Epithelial cell of esophagus (primary cell): ENCODE measurements around the gene NPBWR2.

Source experiments
- DNase-seq: peaks from one replicate; pipeline ENCODE4 v3.0.0; 2010; ENCODE audit warnings: low read depth
- H3K4me3 ChIP-seq: 2 replicates; pipeline ENCODE4 v1.5.1; 2011; ENCODE audit warnings: mild to moderate bottlenecking, low read length, control low read depth
- CTCF ChIP-seq: IDR thresholded peaks from 2 replicates; pipeline ENCODE4 v1.5.1; 2011; ENCODE audit warnings: low read depth, mild to moderate bottlenecking, low read length, control low read depth, inconsistent platforms; ENCODE audit not compliant: insufficient read depth; ENCODE audit errors: missing control alignments

The NPBWR2 gene

GRCh38 chr20:64076061-64076997 lies 31.0 kb downstream of the NPBWR2 start:
- TF ChIP-seq CTCF, result no peak
- no peak overlapping the region for H3K4me3 ChIP-seq

GRCh38 chr20:64075556-64075955 lies 31.8 kb downstream of the NPBWR2 start:
- no peak for TF ChIP-seq CTCF
- DNase-seq, result no peak
- H3K4me3 ChIP-seq, result no peak overlapping the region

More at GRCh38 chr20:64076061-64076997, 31.0 kb downstream of the NPBWR2 start:
- DNase-seq, result no peak

DNA sequence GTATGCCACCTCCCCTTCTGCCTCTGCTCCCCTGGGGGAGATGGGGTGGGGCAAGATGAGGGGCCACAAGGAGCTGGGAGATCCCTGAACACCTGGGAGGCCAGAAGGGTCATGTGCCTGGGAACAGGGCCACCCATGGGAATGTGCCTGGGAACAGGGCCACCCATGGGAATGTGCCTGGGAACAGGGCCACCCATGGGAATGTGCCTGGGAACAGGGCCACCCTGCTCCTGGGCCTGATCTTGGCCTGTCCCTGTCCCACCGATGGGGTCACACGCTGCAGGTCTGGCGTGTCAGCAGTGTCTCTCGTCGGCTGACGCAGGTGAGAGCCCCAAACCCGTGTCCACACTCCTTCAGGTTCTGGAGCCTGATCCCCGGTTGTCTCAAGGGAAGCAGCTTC lies 32.4 kb downstream of the NPBWR2 start:
- H3K4me3 ChIP-seq, result no peak overlapping the region
- TF ChIP-seq CTCF, result no peak
- no peak for DNase-seq

DNA sequence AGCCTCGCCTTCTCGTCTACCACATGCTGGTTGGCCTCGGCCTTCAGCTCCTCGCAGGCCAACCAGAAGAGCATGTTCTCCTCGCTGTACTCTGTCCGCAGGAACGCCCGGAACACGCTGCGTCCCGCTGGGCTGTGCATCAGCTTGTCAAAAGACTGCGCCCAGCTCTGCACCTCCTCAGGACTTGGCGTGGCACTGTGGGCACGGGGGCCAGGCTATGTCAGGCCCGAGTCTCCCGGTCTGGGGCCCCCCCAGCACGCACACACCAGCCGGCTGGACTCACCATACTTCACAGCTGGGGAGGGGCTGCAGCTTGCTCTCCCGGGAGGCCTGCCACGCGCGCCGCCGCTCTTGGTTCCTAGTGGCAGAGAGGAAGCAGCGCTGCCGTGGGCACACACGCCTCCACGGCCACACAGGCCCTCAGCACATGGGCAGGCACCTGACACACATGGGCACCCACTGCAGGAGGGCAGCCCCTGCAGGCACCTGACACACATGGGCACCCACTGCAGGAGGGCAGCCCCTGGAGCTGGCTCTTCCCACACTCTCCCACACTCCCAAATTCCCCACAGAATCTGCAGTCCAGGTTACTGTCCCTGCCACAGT lies 33.1 kb downstream of the NPBWR2 start:
- no peak overlapping the region for H3K4me3 ChIP-seq
- TF ChIP-seq CTCF, result no peak
- no peak for DNase-seq

DNA sequence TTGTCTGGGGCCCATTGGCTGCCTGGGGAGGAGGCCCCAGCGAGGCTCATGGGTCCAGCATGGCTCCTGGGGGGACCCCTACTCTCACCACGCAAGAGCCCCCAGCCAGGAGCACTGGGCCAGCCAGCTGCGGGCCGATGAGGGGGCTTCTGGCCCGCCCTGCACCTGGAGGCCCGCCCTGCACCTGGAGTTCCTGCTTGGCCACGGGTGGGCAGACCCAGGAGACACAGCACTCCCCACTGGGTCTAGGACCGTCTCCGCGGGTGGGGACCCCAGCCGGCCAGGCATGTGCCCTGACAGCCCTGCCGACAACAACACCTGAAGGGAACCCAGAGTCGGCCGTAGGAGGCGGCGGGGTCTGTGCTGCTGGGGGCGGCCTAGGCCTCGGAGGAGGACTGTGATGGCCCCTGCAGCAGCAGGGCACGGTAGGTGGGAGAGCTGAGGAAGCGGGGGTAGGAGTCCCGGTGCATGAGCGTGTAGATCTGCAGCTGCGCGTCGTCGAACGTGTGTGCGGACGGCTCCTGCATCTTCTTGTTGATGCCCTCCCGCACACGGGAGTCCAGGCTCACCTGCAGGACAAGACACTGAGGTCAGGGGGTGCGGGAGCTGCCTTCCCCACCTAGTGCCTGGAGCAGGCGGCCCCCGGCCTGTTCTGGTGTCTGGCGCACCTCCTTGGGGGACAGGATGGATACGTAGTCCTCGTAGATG lies 33.7 kb downstream of the NPBWR2 start:
- no peak for TF ChIP-seq CTCF
- H3K4me3 ChIP-seq, result no peak overlapping the region
- DNase-seq, result no peak

DNA sequence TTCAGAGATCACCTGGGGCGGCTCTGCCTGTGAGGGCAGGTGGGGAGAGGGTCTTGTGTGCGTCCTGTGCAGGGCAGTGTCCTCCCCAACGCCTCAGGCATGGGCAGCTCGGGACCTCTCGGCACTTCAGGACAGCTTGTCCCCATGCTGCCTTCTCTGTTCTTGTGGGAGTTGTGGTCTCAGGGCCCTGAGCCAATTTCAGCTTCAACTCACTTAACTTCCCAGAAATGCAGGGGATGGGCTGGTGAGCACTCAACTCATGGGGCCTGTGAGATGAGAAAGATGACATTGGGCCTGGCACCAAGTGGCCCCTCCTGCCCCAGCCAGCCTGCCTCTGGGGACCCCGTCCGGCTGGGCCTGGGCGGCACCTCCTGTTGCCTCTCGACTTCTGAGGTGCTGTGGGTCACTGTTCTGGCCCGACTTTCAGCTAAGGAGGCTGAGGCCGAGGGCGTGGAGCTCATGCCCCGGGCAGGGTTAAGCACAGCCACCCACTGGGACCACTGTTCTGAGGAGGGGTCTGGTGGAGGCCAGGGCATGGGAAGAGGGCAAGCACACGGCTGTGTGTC lies 34.8 kb downstream of the NPBWR2 start:
- no peak for TF ChIP-seq CTCF
- H3K4me3 ChIP-seq, result no peak overlapping the region
- DNase-seq, result no peak
